Calu3 (cell line): ENCODE results near the gene ADGRG6. TPM values are rescaled to one million over a fixed set of nuclear protein-coding genes. Genes with fewer than 3 reads are reported as not detected.

Experiments
- BruUV-seq: library from RNA; stranded (reverse); fragments of 400-500 nt; replicated peaks from 2 replicates; lab custom pipeline; 2021; lab: Mats Ljungman, UMichigan
- CTCF ChIA-PET: fragments of 300-600 bp; sonication (Branson Sonifier 250); formaldehyde crosslinking; loops from one replicate; lab custom pipeline; 2022; ENCODE audit warnings: antibody characterized with exemption; lab: Charles Lee
- DNase-seq: peaks from one replicate; pipeline ENCODE4 v3.0.0; 2022
- H3K27ac Mint-ChIP-seq: one replicate; pipeline ENCODE4 v1.8.0; 2022; ENCODE audit warnings: mixed read lengths; ENCODE audit not compliant: unreplicated experiment
- H3K27me3 Mint-ChIP-seq: one replicate; pipeline ENCODE4 v1.8.0; 2022; ENCODE audit warnings: mixed read lengths; ENCODE audit not compliant: unreplicated experiment
- H3K36me3 Mint-ChIP-seq: one replicate; pipeline ENCODE4 v1.8.0; 2022; ENCODE audit warnings: mild to moderate bottlenecking, moderate library complexity, mixed read lengths; ENCODE audit not compliant: insufficient read depth, unreplicated experiment
- H3K4me1 Mint-ChIP-seq: one replicate; pipeline ENCODE4 v1.8.0; 2022; ENCODE audit warnings: mild to moderate bottlenecking, low read depth, mixed read lengths; ENCODE audit not compliant: unreplicated experiment
- H3K4me3 Mint-ChIP-seq: one replicate; pipeline ENCODE4 v1.8.0; 2022; ENCODE audit warnings: mild to moderate bottlenecking, low read depth, moderate library complexity, mixed read lengths; ENCODE audit not compliant: unreplicated experiment
- H3K9me3 Mint-ChIP-seq: one replicate; pipeline ENCODE4 v1.8.0; 2022; ENCODE audit warnings: low read depth, mixed read lengths; ENCODE audit not compliant: unreplicated experiment
- CTCF ChIP-seq: fragments of 200-600 bp; IDR thresholded peaks from one replicate; pipeline ENCODE4 v1.8.0; 2022; ENCODE audit warnings: antibody characterized with exemption; ENCODE audit not compliant: unreplicated experiment
- intact Hi-C: fragments of 100-400 bp; cut with micrococcal nuclease; formaldehyde crosslinking; loops from one replicate; pipeline ENCODE4 v1.10.0; 2022; ENCODE audit not compliant: unreplicated experiment
- total RNA-seq: library from RNA; stranded (reverse); gene quantifications from 2 replicates; pipeline ENCODE4 v1.2.3, GENCODE V29; 2022

ADGRG6 gene
- total RNA-seq, 1 experiment from 2014 or later = 109 TPM

- Mint-ChIP-seq H3K4me1 (peaks cover 2% of the 10 kb centered on the region), H3K4me3 (no peak overlapping the region), H3K9me3 (no peaks in the 10 kb centered on the region), H3K27ac (no peak overlapping the region), H3K27me3 (no peaks in the 10 kb centered on the region), H3K36me3 (peaks cover 14% of the 10 kb centered on the region)
- CTCF ChIA-PET = no interaction called here
- no TSS peak for BruUV-seq
- DNase-seq = no peak
- no peak for TF ChIP-seq CTCF
- intact Hi-C loops = no loop called here
These were observed 93.5 kb downstream of the ADGRG6 start for GRCh38 chr6:142395266-142395665.

- H3K4me3 Mint-ChIP-seq = no peak overlapping the region
- CTCF ChIA-PET = no interaction called here
- intact Hi-C loops = no loop called here
- H3K27me3 Mint-ChIP-seq = no peaks in the 10 kb centered on the region
- no peak for TF ChIP-seq CTCF
- BruUV-seq = no TSS peak
- DNase-seq = no peak
- H3K36me3 Mint-ChIP-seq = peaks cover 20% of the 10 kb centered on the region
- peaks cover 8% of the 10 kb centered on the region for H3K4me1 Mint-ChIP-seq
- H3K9me3 Mint-ChIP-seq = no peaks in the 10 kb centered on the region
- H3K27ac Mint-ChIP-seq = no peak overlapping the region
These were observed 94.0 kb downstream of the ADGRG6 start for GRCh38 chr6:142395768-142396231.

- BruUV-seq = no TSS peak
- peaks cover 10% of the 10 kb centered on the region for H3K4me1 Mint-ChIP-seq
- TF ChIP-seq CTCF = no peak
- H3K27me3 Mint-ChIP-seq = no peaks in the 10 kb centered on the region
- H3K36me3 Mint-ChIP-seq = peaks cover 21% of the 10 kb centered on the region
- no peak overlapping the region for H3K27ac Mint-ChIP-seq
- no peaks in the 10 kb centered on the region for H3K9me3 Mint-ChIP-seq
- intact Hi-C loops = no loop called here
- no peak for DNase-seq
- no peak overlapping the region for H3K4me3 Mint-ChIP-seq
- CTCF ChIA-PET = no interaction called here
These were observed 96.5 kb downstream of the ADGRG6 start for GRCh38 chr6:142398353-142398752.

- no peak for TF ChIP-seq CTCF
- no peak overlapping the region for H3K27ac Mint-ChIP-seq
- H3K27me3 Mint-ChIP-seq = no peaks in the 10 kb centered on the region
- no peak overlapping the region for H3K4me3 Mint-ChIP-seq
- intact Hi-C loops = no loop called here
- DNase-seq = no peak
- H3K9me3 Mint-ChIP-seq = no peaks in the 10 kb centered on the region
- CTCF ChIA-PET = no interaction called here
- BruUV-seq = no TSS peak
- H3K4me1 Mint-ChIP-seq = peaks cover 10% of the 10 kb centered on the region
- peaks cover 21% of the 10 kb centered on the region for H3K36me3 Mint-ChIP-seq
These were observed 97.9 kb downstream of the ADGRG6 start for GRCh38 chr6:142399739-142400138.
